NK-92 (cell line): ENCODE data around the gene NRAP.

ENCODE experiments used
- DNase-seq: peaks from one replicate; lab custom pipeline; 2025; ENCODE audit not compliant: unreplicated experiment; lab: John Stamatoyannopoulos, UW

Gene NRAP

DNA sequence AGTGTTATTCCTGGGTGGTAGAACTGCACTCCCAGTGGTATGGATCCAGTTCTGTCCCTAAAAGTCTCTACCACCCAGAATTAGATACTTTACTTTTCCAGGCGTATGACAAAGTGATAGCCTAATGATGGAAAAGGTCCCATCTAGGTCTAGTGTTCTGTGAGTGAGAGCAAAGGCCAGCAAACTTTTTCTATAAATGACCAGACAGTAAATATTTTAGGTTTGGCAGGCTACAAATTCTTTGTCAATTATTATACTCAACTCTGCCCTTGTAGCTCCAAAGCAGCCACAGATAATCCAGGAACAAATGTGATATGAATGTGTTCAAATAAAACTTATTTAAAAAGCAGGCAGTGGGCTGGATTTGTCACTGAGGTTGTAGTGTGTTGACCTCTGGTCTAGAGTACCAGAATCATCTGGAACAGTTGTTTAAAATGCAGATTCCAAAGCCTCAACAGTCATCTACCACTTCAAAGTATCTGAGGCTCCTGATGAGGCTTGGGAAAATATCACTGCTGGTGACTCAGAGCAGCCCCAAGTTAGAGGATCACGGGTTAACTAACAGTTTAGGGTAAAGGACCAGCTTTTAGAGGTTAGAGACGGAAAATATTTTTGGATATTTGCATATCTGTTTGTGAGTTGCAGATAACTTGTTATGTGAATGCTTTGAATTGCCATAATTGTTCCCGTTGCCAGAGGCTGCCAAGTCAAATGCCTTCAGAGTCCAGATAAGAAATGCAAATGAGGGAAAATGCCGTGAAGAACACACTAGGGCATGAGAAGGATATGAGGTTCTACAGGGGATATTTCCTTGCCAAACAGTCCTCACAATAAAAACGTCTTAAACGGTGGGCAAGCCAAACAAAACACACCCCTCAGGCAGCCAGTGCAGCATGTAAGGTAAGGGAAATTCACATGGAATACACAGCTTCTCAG, 19.4 kb downstream of the NRAP start:
- DNase-seq = no peak

DNA sequence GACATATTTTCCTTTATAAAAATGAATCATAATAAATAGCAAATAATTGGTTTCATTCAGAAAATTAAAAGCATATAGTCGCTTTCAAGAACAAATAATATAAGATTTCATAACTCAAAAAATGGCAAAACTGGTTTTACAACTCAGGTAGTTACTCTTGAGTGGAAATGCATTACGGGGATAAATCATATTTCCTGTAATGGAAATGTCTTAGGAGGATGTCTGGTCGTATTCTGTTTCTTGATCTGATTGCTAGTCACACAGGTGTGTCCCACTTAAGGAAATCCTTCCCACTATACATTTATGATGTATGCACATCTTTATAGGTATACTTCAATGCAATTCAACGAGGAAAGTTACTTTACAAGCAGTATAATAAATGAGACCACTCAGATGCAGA, 20.7 kb downstream of the NRAP start:
- DNase-seq = no peak

DNA sequence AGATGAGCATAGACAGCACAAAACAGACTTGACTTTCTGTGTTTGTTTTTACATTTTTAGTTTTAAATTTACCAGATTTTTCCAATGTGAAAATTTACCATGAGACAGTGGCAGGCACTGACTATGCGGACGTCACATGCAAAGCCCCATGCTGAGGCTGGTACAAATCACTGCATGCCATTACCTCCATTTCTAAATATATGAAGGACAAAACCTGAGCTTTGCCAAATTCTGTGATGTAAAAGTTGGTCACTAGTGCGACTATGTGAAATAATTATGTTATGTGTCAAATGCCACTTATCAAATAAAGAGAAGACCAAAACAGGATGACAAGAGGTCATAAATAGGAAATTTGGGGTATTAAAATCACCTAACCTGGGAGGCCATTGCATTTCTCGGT, 22.1 kb downstream of the NRAP start:
- DNase-seq = no peak

- DNase-seq = no peak
These were observed 23.9 kb downstream of the NRAP start for GRCh38 chr10:113639966-113640365.

GRCh38 chr10:113631684-113632367, 32.0 kb downstream of the NRAP start:
- no peak for DNase-seq

DNA sequence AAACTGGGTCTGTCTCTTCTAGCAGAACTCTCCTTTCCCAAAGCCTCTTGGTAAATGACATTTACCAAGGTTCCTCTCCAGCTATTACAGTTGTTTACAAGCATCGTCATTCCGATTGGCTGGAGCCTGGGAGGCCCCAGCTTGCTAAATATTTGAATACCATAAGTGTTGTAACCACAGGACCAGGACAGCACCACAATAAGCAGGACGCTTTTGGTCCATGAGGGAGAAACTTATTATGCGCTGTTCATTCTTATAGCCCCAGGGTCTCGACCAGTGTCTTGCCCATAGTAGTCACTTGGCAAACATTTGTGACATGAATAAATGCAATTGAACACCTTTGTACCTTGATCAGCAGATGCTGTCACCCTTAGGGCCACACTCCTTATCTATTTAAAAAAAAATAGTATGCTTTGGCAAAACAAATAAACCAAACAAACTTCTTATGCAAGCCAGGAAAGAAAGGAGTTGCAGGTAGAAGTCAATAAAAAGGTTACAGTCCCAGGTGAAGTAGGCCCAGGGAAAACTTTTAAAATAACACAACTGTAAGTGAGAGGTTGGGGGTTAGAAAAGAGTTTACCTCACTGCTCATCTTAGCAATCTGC, 32.8 kb downstream of the NRAP start:
- DNase-seq = no peak

DNA sequence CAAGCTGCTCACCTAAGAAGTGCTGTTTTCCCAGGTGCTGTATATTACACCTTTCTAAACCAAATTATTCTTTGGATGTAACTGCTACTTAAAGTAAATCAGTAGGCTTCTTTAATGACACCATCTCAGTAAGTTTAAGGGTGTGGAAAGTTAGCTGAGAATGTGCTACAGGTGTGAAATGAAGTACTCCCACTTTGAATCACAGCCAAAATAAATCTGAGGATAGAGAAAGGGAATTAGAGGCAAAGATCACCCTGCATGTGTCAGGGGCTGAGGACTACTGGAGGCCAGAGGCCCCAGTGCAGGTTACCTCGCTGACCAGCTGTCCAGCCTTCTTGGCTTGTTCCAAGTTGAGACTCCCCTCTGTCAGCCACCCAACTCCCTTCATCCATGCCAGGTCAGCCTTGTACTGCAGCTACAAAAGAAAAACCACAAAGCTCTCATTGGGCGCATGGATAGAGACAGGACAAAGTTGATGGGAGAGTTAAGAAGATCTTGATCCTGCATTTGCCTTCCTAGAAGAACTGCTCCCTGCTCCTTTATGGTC, 35.2 kb downstream of the NRAP start:
- no peak for DNase-seq

- DNase-seq = no peak
These were observed 36.0 kb downstream of the NRAP start for GRCh38 chr10:113627836-113628235.

DNA sequence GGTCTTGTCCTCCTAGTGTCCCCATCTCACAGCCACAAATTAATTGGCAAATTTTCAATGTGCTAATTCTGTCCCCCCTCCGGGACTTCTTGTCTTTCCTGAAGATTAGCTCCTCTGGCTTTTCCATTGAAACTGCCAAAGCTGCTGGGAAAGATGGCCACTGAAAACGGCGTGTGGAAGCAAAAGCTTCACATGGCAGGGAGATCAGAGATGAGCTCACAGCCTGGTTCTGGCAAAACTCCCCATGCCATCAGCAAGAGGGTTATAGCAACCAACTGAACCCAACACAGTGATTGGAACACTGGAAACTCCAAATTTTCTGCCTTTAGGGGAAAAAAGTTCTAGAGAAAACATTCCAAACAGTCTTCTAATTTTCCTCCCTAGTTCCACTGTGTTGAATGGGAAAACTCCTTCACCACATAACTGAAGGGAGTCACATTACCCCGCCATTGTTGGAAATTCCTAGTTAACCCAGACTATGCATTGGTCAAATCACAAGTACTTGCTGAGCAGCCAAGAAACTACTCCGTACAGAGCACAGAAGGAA, 37.0 kb downstream of the NRAP start:
- DNase-seq = no peak

GRCh38 chr10:113625461-113626186, 38.2 kb downstream of the NRAP start:
- DNase-seq = no peak

DNA sequence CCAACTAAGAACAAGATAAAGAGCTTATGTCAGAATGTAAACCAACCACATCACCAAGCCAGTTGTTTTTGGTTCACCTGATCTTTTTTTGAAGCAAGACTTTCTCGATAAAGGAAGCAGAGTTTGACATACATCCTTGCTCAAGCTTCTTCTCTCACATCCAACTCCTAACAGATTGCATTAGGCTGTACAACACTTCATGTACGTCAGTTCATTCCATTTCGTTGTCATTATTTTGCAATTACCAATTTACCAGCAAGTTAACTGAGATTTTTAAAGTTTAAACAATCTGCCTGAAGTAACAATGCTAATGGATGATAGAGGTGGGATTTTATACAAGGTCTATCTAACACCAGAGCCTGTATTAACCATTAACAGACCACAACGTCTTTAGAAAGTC, 41.0 kb downstream of the NRAP start:
- DNase-seq = no peak

- no peak for DNase-seq
These were observed 42.0 kb downstream of the NRAP start for GRCh38 chr10:113621799-113622198.

- DNase-seq = no peak
These were observed 42.9 kb downstream of the NRAP start for GRCh38 chr10:113620936-113621335.

- DNase-seq = no peak
These were observed 43.3 kb downstream of the NRAP start for GRCh38 chr10:113620511-113620910.

DNA sequence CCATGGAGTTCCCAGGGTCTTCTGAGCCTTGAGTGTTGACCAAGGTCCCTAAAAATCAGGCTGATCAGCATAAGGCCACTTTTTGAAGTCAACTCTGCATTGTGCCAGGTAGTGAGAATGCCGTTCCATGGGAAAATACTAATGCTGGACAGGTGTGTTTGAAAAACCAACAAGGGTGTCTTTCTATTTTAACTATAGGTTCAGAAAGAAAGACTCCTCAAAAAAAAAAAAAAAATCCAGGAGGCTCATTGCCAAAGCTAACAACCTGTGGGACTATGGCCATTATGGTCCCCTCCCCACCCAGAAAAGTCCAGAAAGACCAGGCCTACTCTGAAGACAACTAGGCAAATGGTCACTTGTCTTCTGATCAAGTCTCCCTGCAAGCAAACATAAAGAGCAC, 44.4 kb downstream of the NRAP start:
- no peak for DNase-seq

DNA sequence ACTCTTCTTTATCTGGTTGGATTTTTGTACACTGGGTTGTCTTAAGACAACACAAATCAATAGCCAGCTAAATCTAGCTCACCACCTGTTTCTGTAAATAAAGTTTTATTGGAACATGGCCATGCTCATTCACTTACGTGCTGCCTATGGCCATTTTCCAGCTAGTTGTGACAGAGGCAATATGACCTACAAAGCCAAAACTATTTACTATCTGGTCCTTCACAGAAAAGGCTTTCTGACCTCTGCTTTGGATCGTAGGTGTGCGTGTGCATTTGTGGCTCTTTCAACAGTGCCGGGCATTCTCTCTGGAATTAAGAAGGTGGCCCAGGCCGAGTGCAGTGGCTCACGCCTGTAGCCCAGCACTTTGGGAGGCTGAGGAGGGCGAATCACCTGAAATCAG, 45.5 kb downstream of the NRAP start:
- no peak for DNase-seq

GRCh38 chr10:113617086-113617485, 46.8 kb downstream of the NRAP start:
- DNase-seq = no peak

DNA sequence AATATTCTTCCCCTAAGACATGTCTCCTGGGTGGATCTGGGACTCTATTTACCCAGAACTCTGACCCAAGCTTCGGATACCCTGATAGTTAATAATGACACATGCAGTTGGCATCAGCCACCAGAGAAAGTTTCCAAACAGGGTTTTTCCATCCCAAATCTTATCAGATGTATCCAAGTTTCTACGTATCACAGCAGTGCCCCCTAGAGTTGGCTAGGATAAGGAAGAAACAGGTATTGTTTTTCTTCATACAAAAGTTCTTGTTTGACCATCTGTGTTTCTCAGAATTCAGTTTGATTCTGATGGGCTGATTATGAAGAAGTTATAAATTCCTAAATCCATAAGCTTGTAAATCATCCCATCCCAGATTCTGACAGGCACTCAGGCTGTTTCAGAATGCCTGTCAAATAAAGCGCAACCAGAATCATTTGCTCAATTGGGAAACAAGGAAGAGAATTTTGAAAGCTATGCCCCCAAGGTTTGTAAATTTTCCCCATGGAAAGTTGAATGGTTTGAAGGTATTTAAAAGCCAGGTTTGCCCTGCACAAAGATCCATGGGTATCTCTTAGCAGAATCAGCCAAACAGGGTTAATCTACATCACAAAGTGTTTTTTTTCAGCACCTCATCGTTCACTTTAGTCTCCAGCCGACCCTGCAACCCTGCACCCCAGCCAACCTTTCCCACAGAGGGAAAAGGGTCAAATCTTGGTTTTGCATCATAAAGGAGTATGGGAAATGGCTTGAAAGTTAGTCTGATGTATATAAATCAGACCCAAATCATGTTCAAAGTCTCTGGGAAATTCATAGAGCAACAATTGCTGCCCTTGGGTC, 47.4 kb downstream of the NRAP start:
- no peak for DNase-seq

DNA sequence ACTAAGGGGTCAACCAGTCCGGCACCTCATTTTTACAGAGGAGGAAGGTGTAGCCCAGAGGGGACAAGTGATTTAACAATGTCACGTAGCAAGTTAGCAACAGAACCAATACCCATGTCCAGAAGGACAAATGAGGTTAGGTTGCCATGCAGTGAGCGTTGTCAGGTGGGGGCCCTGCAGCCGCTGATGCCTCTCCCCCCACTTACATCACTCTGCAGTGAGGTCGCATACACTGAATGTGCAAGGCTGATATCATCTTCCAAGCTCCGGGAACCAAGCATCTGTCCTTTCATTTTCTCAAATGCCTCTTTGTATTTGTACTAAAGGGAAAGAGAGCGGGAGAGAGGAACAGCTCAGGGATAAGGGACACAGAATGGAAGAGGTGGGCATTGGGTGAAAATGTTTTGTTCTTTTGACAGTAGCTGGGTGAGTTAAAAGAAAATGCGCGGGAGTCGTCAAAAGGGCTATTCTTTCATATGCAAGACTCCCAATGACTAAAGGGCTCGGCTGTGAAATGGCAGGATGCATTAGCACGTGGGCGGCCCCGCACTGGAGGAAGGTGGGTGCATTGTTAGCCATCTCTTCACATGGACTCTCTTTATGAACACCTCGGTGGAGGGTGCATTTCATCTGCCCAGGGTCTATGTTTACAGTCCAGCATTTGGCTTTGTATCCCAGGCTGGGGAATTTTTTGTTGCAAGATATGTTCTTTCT, 49.7 kb downstream of the NRAP start:
- DNase-seq = no peak
